Duodenal mucosa (tissue), 2 donors: ENCODE results near the gene RARRES2.
"Not testable (repeated sequence)": the region's sequence is repeated elsewhere in the genome, so short reads cannot be mapped to it uniquely, and the experiment has no call there.

Experiments
- H3K27ac ChIP-seq: one replicate; pipeline ENCODE4 v1.7.0; 2013; ENCODE audit warnings: low read depth, low read length
- H3K27me3 ChIP-seq, 2 donors: one replicate each; pipeline ENCODE4 v1.7.0; 2013; ENCODE audit warnings: low read length in 2 of 2, control low read depth in 1 of 2; ENCODE audit not compliant: insufficient read depth in 2 of 2, control insufficient read depth in 1 of 2
- H3K36me3 ChIP-seq, 2 donors: one replicate each; pipeline ENCODE4 v1.7.0; 2013; ENCODE audit warnings: low read length in 2 of 2, control low read depth in 1 of 2; ENCODE audit not compliant: insufficient read depth in 2 of 2, control insufficient read depth in 1 of 2
- H3K4me1 ChIP-seq, 2 donors: one replicate each; pipeline ENCODE4 v1.7.0; 2013; ENCODE audit warnings: low read length in 2 of 2, control low read depth in 1 of 2; ENCODE audit not compliant: insufficient read depth in 2 of 2, control insufficient read depth in 1 of 2
- H3K4me3 ChIP-seq, 2 donors: one replicate each; pipeline ENCODE4 v1.7.0; 2013; ENCODE audit warnings: low read length in 2 of 2, low read depth in 1 of 2
- H3K9ac ChIP-seq, 2 donors: one replicate each; pipeline ENCODE4 v1.7.0; 2013; ENCODE audit warnings: low read length in 2 of 2, low read depth in 1 of 2
- H3K9me3 ChIP-seq, 2 donors: one replicate each; pipeline ENCODE4 v1.7.0; 2013; ENCODE audit warnings: low read length in 2 of 2, control low read depth in 1 of 2; ENCODE audit not compliant: control insufficient read depth in 1 of 2

Gene RARRES2

DNA sequence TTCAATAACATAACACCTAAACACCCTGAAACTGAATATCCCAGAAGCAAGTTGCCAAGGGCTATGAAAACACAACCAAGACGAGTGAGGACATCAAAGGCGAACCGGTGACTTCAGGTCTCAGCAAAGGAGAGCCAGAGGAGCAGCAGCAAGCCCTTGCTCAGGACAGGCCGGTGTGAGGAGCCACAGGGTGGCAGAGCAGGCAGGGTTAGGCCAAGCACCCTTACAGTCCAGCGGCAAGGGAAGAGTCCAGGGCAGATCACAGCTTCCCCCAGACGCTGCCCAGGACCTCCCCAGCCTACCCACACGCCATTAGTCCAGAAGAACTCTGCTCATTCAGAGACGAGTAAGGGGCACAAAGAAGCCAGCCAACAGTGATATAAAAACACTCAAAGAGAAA is 45.8 kb downstream of the RARRES2 start:
- H3K4me1 ChIP-seq, H3K4me3 ChIP-seq, H3K36me3 ChIP-seq, H3K27me3 ChIP-seq, H3K9me3 ChIP-seq, H3K9ac ChIP-seq, H3K27ac ChIP-seq: not testable (repeated sequence)

DNA sequence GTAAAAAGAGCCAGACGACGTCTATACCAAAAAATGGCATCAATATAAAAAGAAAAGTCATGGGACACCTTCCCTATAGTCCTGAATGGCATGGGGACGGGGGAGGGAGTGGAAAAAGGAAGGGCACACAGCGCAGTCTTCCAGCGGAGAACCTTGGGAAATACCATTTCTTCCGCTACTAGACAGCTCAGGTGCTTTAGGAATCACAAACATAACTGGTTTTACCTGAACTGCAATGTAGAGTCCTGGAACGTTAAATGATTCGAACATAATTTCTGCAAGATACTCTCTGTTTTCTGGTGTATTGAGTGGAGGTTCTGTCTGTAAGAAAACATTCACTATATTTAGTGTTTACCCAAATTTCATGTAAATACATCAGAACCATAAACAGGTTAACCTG is 46.4 kb downstream of the RARRES2 start:
- H3K4me3 ChIP-seq, H3K4me1 ChIP-seq, H3K9ac ChIP-seq, H3K9me3 ChIP-seq, H3K27ac ChIP-seq, H3K27me3 ChIP-seq, H3K36me3 ChIP-seq: not testable (repeated sequence)

GRCh38 chr7:150290317-150290716 is 51.1 kb downstream of the RARRES2 start:
- H3K4me3 ChIP-seq, H3K9ac ChIP-seq, H3K36me3 ChIP-seq, H3K4me1 ChIP-seq, H3K27ac ChIP-seq, H3K27me3 ChIP-seq, H3K9me3 ChIP-seq: not testable (repeated sequence)

- not testable (repeated sequence) for H3K27ac ChIP-seq, H3K9me3 ChIP-seq, H3K36me3 ChIP-seq, H3K9ac ChIP-seq, H3K27me3 ChIP-seq, H3K4me1 ChIP-seq, H3K4me3 ChIP-seq
Measured at GRCh38 chr7:150288816-150289215, 52.6 kb downstream of the RARRES2 start.
